CD14-positive monocyte (primary cell): ENCODE results near the gene CHRNA1. TPM values are rescaled to one million over a fixed set of nuclear protein-coding genes. Genes with fewer than 3 reads are reported as not detected.

Experiments used
- DNase-seq, 3 donors: peaks; one replicate each; pipeline ENCODE4 v3.0.0-alpha.2; 2011 to 2022
- H2AFZ ChIP-seq: 2 replicates; pipeline ENCODE4 v1.6.0; 2012; ENCODE audit warnings: mild to moderate bottlenecking, low read depth, low read length, inconsistent platforms; ENCODE audit not compliant: insufficient read depth, poor library complexity, severe bottlenecking
- H3K27ac ChIP-seq, 2 donors: 1 replicate in 1 of 2; 2 replicates in 1 of 2; pipeline ENCODE4 v1.5.1; 2012 to 2013; ENCODE audit warnings: low read length in 2 of 2, control low read depth in 1 of 2, inconsistent platforms in 1 of 2, low read depth in 1 of 2, mild to moderate bottlenecking in 1 of 2
- H3K27me3 ChIP-seq, 2 donors: one replicate each; pipeline versions ENCODE4 v1.6.0 to v1.6.1; 2011 to 2013; ENCODE audit warnings: low read length in 2 of 2; ENCODE audit not compliant: control insufficient read depth in 2 of 2, insufficient read depth in 2 of 2
- H3K36me3 ChIP-seq, 2 donors: replicated peaks in 1 of 2; 1 replicate in 1 of 2; 2 replicates in 1 of 2; pipeline versions ENCODE4 v1.5.1 to v1.6.1; 2012 to 2013; ENCODE audit warnings: low read length in 2 of 2, control low read depth in 1 of 2, inconsistent platforms in 1 of 2, mild to moderate bottlenecking in 1 of 2; ENCODE audit not compliant: insufficient read depth in 2 of 2, control insufficient read depth in 1 of 2
- H3K4me1 ChIP-seq, 2 donors: 1 replicate in 1 of 2; 2 replicates in 1 of 2; pipeline versions ENCODE4 v1.5.1 to v1.6.1; 2012 to 2013; ENCODE audit warnings: low read length in 2 of 2, control low read depth in 1 of 2, inconsistent platforms in 1 of 2, mild to moderate bottlenecking in 1 of 2, moderate library complexity in 1 of 2; ENCODE audit not compliant: insufficient read depth in 2 of 2, control insufficient read depth in 1 of 2
- H3K4me2 ChIP-seq: replicated peaks from 2 replicates; pipeline ENCODE3; 2012; ENCODE audit warnings: low read length, moderate library complexity, mild to moderate bottlenecking; ENCODE audit not compliant: poor library complexity, severe bottlenecking; ENCODE audit errors: extremely low read depth
- H3K4me3 ChIP-seq, 3 experiments: fragments of 200-600 bp in 1 of 3; sonication (generic) in 1 of 3; replicated peaks in 1 of 3; 1 replicate in 2 of 3; 2 replicates in 1 of 3; pipeline ENCODE4 v1.5.1; 2011 to 2013; ENCODE audit warnings: low read length in 3 of 3, mild to moderate bottlenecking in 3 of 3, control low read depth in 2 of 3, low read depth in 2 of 3, inconsistent platforms in 1 of 3, moderate library complexity in 1 of 3
- H3K79me2 ChIP-seq: 2 replicates; pipeline ENCODE4 v1.6.0; 2012; ENCODE audit warnings: mild to moderate bottlenecking, control low read depth, inconsistent platforms, low read length, moderate library complexity; ENCODE audit not compliant: insufficient read depth
- H3K9ac ChIP-seq: 2 replicates; pipeline ENCODE4 v1.6.0; 2017; ENCODE audit warnings: low read length, mild to moderate bottlenecking; ENCODE audit not compliant: insufficient read depth, poor library complexity, severe bottlenecking
- H3K9me3 ChIP-seq, 2 donors: replicated peaks in 1 of 2; 1 replicate in 1 of 2; 2 replicates in 1 of 2; pipeline versions ENCODE4 v1.5.1 to v1.6.1; 2012 to 2013; ENCODE audit warnings: low read length in 2 of 2, control low read depth in 1 of 2; ENCODE audit not compliant: control insufficient read depth in 1 of 2, insufficient read depth in 1 of 2
- H4K20me1 ChIP-seq: 2 replicates; pipeline ENCODE4 v1.6.0; 2012; ENCODE audit warnings: mild to moderate bottlenecking, low read length, control low read depth, moderate library complexity; ENCODE audit not compliant: insufficient read depth
- H3K27ac Mint-ChIP-seq, 7 donors: one replicate each; pipeline ENCODE4 v1.8.0; 2020; ENCODE audit warnings: mild to moderate bottlenecking in 7 of 7, mixed read lengths in 7 of 7, moderate library complexity in 6 of 7, inconsistent platforms in 2 of 7
- H3K27me3 Mint-ChIP-seq, 3 donors: one replicate each; pipeline ENCODE4 v1.8.0; 2021 to 2022; ENCODE audit warnings: low read depth in 3 of 3, mild to moderate bottlenecking in 3 of 3, mixed read lengths in 3 of 3, moderate library complexity in 3 of 3, inconsistent platforms in 1 of 3
- H3K36me3 Mint-ChIP-seq, 2 donors: one replicate each; pipeline ENCODE4 v1.8.0; 2020; ENCODE audit warnings: mixed read lengths in 2 of 2, inconsistent platforms in 1 of 2, mild to moderate bottlenecking in 1 of 2
- H3K4me1 Mint-ChIP-seq: one replicate; pipeline ENCODE4 v1.8.0; 2020; ENCODE audit warnings: mild to moderate bottlenecking, mixed read lengths
- H3K4me3 Mint-ChIP-seq, 2 donors: one replicate each; pipeline ENCODE4 v1.8.0; 2020; ENCODE audit warnings: mild to moderate bottlenecking in 2 of 2, mixed read lengths in 2 of 2, moderate library complexity in 1 of 2
- H3K9me3 Mint-ChIP-seq, 7 donors: one replicate each; pipeline ENCODE4 v1.8.0; 2020 to 2022; ENCODE audit warnings: mixed read lengths in 7 of 7, mild to moderate bottlenecking in 6 of 7, moderate library complexity in 6 of 7, inconsistent platforms in 2 of 7
- WGBS: methylation state at CpG from one replicate; pipeline ENCODE4 v1.1.5; 2013; ENCODE audit warnings: missing lambda C conversion rate; ENCODE audit not compliant: insufficient coverage; 5-methylcytosine and 5-hydroxymethylcytosine counted together
- intact Hi-C, 2 donors: fragments of 100-400 bp; cut with micrococcal nuclease; formaldehyde crosslinking; loops; one replicate each; pipeline versions ENCODE4 v1.15.0 to v1.15.1; 2023
- polyA plus RNA-seq, 3 donors: library from polyadenylated mRNA; depleted of rRNA in 1 of 3; unstranded in 2 of 3; stranded (reverse) in 1 of 3; fragments of 300-500 nt in 2 of 3; fragments of >200 nt in 1 of 3; fragmentation: Illumina TruSeq in 2 of 3; gene quantifications; 1 replicate in 2 of 3; 2 replicates in 1 of 3; pipeline ENCODE4 v1.2.3, GENCODE V29; 2012 to 2021
- TF ChIP-seq, protein P1 (sequence below): fragments of 200-600 bp; IDR thresholded peaks from one replicate; pipeline ENCODE4 v1.8.0; 2022; ENCODE audit warnings: antibody characterized with exemption, mild to moderate bottlenecking

Gene CHRNA1
- polyA plus RNA-seq, 3 donors = not detected

DNA sequence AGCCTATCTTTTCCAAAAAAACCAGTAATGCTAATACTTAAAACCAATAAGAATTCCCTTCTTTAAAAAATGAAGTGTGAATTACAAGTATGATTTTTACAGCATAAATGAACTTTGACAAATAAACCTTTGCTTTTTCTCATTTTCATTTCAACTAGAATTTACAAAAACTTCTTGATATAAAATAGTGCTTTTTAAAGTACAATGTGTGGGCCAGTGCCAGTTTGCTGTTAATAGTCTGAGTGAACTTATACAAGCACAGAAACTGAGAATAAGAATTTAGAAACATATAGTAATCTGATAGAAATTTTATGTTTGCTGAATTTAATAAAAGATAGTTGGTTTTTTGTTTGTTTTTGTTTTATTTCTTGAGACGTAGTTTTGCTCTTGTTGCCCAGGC is 43.7 kb upstream of the CHRNA1 start:
- Mint-ChIP-seq H3K36me3 (no peaks in the 10 kb centered on the region), H3K27ac (no peak overlapping the region), H3K9me3 (no peaks in the 10 kb centered on the region), H3K27me3 (peaks cover 3 to 7% (median 6%) of the 10 kb centered on the region in 3 donors), H3K4me1 (no peaks in the 10 kb centered on the region), H3K4me3 (no peak overlapping the region)
- TF ChIP-seq, protein P1, sequence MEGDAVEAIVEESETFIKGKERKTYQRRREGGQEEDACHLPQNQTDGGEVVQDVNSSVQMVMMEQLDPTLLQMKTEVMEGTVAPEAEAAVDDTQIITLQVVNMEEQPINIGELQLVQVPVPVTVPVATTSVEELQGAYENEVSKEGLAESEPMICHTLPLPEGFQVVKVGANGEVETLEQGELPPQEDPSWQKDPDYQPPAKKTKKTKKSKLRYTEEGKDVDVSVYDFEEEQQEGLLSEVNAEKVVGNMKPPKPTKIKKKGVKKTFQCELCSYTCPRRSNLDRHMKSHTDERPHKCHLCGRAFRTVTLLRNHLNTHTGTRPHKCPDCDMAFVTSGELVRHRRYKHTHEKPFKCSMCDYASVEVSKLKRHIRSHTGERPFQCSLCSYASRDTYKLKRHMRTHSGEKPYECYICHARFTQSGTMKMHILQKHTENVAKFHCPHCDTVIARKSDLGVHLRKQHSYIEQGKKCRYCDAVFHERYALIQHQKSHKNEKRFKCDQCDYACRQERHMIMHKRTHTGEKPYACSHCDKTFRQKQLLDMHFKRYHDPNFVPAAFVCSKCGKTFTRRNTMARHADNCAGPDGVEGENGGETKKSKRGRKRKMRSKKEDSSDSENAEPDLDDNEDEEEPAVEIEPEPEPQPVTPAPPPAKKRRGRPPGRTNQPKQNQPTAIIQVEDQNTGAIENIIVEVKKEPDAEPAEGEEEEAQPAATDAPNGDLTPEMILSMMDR = no peak
- Histone ChIP-seq H4K20me1 (no peaks in the 10 kb centered on the region), H3K4me2 (no peak overlapping the region), H3K27ac (no peak overlapping the region), H3K4me3 (no peak overlapping the region), H3K9ac (no peak overlapping the region), H3K9me3 (no peaks in the 10 kb centered on the region), H3K4me1 (no peaks in the 10 kb centered on the region), H3K27me3 (peaks cover 0 to 3% of the 10 kb centered on the region in 2 donors), H3K79me2 (no peaks in the 10 kb centered on the region), H2AFZ (no peak overlapping the region), H3K36me3 (no peaks in the 10 kb centered on the region)
- DNase-seq = no peak
- no CpG with 5 or more reads among the region's 1 CpG for WGBS
- intact Hi-C loops = no loop called here

DNA sequence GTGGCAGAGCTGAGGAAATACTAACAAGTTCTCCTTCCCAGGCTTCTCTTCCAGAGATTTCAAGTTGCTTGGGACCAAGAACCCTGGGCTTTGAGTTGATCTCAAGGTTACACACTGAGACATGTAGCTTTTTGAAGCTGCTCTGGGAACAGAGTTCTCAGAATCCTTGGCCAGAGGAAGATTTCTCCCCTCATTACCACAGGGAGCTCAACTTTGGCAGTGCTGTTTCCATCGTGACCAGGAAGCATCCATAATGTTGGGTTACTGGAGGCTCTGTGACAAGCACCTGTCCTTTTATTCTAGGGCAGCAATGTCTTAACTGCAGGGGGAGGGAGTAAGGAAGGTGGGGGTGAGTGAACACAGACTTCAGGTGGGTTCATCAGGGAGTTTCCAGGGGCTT is 41.5 kb upstream of the CHRNA1 start:
- H2AFZ ChIP-seq = no peak overlapping the region
- H3K9me3 ChIP-seq = no peaks in the 10 kb centered on the region
- Mint-ChIP-seq H3K27ac (no peak overlapping the region), H3K36me3 (no peaks in the 10 kb centered on the region), H3K27me3 (peaks cover 3 to 11% (median 7%) of the 10 kb centered on the region in 3 donors), H3K9me3 (no peaks in the 10 kb centered on the region), H3K4me3 (no peak overlapping the region), H3K4me1 (no peaks in the 10 kb centered on the region)
- no peaks in the 10 kb centered on the region for H4K20me1 ChIP-seq
- H3K36me3 ChIP-seq = no peaks in the 10 kb centered on the region
- H3K4me1 ChIP-seq = no peaks in the 10 kb centered on the region
- intact Hi-C loops = no loop called here
- no peak overlapping the region for H3K27ac ChIP-seq
- no peak overlapping the region for H3K4me3 ChIP-seq
- no peak overlapping the region for H3K4me2 ChIP-seq
- H3K27me3 ChIP-seq = peaks cover 0 to 3% of the 10 kb centered on the region in 2 donors
- WGBS = no CpG with 5 or more reads among the region's 1 CpG
- no peak for DNase-seq
- no peak overlapping the region for H3K9ac ChIP-seq
- TF ChIP-seq, protein P1 = no peak
- H3K79me2 ChIP-seq = no peaks in the 10 kb centered on the region
